RCC 7860 (cell line): ENCODE data around the gene AFTPH.

Experiments used
- DNase-seq: peaks from one replicate; pipeline ENCODE4 v3.0.0-alpha.2; 2015; ENCODE audit warnings: low spot score
- FAIRE-seq: peaks from 2 replicates; lab custom pipeline; 2012; peaks lifted over from hg19 to GRCh38; lab: Jason Lieb, UNC

Gene AFTPH, protein sequence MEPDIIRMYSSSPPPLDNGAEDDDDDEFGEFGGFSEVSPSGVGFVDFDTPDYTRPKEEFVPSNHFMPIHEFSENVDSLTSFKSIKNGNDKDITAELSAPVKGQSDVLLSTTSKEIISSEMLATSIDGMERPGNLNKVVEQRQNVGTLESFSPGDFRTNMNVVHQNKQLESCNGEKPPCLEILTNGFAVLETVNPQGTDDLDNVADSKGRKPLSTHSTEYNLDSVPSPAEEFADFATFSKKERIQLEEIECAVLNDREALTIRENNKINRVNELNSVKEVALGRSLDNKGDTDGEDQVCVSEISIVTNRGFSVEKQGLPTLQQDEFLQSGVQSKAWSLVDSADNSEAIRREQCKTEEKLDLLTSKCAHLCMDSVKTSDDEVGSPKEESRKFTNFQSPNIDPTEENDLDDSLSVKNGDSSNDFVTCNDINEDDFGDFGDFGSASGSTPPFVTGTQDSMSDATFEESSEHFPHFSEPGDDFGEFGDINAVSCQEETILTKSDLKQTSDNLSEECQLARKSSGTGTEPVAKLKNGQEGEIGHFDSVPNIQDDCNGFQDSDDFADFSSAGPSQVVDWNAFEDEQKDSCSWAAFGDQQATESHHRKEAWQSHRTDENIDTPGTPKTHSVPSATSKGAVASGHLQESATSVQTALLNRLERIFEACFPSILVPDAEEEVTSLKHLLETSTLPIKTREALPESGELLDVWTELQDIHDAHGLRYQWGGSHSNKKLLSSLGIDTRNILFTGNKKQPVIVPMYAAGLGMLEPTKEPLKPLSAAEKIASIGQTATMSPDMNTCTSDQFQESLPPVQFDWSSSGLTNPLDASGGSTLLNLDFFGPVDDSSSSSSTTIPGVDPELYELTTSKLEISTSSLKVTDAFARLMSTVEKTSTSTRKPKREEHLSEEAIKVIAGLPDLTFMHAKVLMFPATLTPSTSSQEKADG

DNA sequence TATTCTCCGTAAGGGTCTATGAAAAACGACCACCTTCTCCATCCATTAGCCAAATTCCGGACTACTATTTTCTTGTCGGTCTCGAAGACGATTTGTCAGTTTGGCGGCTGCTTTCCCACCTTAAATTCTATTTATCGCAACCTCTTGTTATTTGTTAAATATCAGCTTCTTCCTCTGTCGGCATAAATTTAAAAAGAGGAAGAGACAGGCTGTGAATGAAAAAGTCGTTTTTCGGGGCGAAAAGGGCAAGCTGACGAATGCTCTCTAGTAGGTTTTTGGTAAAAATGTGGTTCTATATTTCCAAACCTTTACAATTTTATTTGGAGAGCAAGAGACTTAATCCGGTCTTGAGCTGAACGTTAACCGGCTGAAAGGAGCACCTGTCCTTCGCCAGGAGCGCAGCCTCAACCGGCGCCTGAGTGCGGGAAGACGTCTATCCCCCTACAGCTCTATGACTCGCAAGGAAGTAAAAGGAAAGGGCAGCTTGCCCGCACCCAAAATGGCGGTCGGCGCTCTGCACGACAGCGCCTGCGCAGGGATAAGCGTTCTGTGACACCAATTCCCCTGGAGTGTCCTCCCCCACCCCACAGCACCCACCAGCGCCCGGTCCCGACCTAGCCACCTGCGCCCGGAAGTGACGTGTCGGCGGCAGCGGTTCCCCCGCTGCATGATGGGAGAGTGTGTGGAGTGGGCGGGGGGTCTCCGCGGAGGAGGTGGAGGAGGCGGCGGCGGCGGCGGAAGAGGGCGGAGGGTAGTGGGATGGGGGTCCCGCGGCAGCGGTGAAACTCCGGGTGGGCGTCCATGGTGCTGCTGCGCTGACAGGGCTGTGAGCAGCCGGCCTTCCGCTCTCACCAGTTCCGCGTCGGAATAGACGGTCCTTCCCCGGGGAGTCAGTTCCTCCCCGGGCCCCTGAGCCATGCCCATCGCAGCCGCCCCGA lies at the start of gene AFTPH:
AFTPH (plus strand) TSS at position 663 of the 938 bp plus-strand sequence. CDS start 27,147 bp downstream, outside the sequence.
- FAIRE-seq (peak; percentile 84), DNase-seq (peak; percentile 96)

DNA sequence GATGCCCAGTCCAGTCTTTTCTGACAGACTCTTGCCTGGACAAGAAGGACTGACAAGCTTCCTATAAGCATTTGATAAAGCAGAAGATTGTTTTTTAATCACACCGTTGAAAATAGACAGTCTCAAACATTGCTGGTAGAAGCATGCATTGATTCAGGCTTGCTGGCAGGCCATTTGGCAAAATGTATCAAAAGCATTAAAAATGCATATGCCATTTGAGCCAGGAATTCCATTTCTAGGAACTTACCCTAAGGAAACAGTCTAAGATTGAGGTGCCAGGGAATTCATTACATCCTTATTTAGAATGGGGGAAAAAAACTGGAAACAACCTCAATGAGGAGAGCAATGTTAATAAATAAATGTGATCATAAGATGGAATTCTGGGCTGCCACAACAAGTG lies 49.5 kb upstream of the AFTPH start:
- DNase-seq (no peak), FAIRE-seq (no peak)

DNA sequence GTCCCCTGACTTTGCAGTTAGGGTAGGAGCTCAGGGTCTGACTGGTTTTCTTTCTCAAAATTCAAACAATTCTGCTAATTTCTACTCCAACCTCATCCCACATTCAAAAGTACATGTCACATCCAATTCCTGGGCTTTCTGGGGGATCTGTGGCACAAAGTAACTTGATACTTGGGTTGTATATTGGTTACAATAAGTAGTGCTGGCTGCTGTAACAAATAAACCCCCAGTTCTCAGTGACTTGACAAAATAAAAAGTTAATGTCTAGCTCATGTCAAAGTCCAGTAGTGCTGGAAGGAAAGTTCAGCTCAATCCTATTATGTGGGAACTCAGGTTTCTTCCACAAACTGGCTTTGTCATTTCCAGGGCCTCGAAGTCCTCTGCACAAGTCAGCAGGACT lies 47.1 kb upstream of the AFTPH start:
- DNase-seq (no peak), FAIRE-seq (no peak)

DNA sequence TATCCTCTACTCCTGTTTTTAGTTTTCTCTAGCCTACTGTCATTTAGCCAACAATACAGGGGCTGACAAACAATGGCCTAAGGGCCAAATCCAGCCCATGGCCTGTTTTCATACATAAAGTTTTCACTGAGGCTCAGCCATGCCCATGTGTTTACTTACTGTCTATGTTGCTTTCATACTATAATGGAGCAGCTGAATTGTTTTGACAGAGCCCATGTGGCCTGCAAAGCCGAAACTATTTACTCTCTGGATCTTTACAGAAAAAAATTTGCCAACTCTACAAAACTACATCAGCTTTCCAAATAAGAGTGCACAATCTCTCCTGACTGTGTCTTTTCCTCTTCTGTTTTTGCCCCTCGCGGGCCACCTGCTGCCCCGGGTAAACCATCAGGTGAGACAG lies 46.1 kb upstream of the AFTPH start:
- no peak for DNase-seq
- no peak for FAIRE-seq

DNA sequence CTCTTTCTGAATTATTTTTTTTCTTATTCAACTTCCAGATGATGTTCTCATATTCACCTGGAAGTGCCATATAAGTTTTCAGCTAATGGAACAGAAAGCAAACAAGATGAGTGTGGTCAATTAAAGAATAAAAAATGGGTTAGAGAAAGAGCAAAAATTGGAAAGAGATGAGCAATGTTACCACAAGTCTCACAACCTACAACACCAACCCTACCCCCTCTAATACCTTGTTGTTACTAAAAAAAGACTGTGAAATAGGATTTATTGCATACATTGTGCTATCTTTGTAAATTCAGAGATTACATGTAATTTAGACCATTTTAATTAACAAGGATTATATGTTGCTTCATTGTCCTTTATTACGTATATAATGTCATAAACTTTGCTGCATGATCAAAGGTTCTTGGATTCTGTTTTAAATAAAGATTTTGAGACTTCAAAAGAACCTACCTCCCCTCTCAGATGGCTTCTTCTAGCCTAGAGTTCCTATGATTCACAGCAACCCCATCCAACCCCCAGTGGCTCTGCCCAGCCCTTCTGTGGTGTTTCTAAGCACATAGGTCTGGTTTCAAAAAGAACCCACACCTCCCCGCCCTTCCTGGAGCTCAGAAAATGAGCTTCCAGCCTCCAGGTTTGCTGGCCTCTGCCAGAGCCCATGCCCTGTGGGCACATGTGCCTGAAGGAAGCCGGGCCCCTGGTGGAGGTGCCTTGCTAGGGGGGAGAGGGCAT lies 45.5 kb upstream of the AFTPH start:
- DNase-seq (no peak), FAIRE-seq (no peak)

DNA sequence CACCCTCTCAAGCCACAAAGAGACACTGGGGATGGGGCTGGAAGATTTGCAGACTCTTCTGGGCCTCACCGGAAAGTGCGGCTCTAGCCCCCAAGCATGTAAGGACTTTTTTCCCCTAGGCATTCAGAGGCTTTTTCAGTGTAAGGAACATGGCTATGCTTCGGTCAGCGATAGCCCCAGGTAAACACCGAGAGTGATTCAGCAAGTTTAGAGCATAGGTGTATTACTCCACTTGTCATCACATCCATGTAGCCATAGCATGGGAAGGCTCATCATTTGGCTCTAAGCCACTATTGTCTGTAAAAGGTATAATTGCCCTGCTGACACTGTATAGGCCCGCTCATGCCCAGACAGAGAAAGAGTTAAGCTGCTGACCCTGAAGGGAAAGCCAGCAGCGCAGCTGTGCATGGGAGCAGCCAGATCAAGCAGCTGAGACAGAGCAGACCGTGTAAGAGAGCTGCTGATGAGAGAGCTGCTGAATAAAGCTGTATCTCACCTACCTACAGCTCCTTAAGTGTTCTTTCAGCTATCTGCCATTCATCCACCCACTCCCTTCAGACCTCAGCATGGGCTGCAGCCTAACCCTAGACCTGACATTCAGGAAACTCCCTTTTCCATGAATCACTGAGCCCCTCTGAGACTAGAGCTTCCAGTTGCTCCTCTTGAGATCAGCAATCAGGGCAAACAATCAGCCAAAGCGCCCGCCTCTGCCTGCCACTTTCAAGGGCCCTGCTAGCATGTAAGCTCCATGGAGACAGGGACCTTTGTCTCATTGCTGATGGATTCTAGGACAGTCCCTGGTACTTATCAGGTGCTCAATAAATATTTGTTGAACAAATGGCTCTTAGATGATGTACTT lies 44.6 kb upstream of the AFTPH start:
- DNase-seq (no peak), FAIRE-seq (no peak)

DNA sequence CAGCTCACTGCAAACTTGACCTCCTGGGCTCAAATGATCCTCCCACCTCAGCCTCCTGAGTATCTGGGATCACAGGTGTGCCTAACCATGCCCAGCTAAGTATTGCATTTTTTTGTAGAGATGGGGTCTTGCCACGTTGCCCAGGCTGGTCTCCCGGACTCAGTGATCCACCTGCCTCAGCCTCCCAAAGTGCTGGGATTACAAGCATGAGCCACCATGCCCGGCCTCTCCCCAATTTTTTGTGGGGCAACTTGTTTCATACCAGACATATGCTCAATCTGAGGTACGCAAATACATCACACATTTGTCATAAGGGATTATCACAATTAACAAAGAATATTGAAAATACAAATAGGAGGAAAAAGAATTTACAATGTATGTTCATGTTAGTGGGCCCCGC lies 42.5 kb upstream of the AFTPH start:
- FAIRE-seq, result no peak
- DNase-seq, result no peak

DNA sequence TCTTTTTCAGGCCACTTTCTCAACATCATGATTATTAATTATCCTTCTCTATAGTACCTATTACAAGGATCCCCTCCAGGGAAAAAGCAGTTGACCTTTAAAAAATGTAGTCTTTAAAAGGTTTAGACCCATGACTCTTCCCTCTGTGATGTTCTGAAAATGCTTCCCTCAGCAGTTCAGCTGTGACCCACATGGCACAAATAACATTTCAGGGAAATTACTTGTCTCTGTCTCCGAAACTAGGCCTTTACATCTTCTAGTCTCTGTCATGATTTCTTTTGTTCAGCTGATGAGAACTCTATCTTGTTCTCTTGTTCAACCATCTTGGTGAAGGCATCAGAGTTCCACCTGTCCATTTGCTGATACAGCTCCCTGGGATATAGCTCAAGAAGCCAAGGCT lies 41.9 kb upstream of the AFTPH start:
- no peak for FAIRE-seq
- no peak for DNase-seq

DNA sequence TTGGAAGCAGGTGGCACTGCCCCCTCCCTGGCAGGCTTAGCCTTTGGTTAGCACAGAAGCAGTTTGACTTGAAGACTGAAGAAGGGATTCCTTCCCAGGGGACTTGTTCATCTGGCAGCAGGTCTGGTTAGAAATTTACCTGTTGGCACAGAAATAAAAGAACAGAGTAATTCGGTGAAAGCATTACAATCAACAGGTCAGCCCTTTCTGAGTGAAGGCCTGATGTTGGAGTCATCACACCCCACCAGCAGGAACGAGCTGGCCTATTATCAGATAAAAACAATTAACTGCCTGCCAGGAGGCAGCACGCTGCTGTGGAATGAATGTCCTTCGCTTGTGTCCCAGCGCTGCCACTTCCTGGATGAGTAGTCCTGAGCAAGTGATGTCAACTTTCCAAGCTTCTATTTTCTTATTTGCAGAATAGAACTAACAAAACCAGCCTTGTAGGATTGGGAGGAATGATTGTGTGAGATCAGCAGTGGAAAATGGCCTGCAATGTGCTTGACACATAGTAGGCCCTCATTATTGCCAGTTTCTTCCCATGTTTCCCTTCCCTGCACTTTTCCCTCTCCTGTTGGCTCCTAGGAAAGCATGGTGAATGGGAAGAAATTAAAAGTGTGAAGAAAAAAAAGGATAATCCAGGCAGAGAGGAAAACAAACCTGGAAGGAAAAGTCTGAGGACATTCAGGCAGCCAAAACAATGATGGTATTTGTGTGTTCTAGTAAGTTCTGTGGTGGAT lies 41.2 kb upstream of the AFTPH start:
- peak; percentile 36 for DNase-seq
- FAIRE-seq, result no peak

DNA sequence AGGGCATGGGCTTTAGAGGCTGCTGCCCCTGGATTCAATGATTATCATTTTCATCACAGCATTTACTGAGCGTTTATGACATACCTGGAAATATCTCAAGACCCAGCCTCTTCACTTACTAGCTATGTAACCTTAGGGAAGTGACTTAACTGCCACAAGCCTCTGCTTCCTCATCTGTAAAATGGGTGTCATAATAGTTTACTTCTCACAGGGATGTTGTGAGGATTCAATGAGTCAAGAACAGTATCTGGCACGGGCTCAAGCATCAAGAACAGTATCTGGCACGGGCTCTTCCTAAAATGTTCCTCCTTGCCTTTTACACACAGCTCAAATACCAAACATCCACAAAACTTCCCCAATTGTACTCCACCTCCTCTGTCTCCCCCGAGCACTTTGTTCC lies 38.8 kb upstream of the AFTPH start:
- DNase-seq (no peak), FAIRE-seq (no peak)

DNA sequence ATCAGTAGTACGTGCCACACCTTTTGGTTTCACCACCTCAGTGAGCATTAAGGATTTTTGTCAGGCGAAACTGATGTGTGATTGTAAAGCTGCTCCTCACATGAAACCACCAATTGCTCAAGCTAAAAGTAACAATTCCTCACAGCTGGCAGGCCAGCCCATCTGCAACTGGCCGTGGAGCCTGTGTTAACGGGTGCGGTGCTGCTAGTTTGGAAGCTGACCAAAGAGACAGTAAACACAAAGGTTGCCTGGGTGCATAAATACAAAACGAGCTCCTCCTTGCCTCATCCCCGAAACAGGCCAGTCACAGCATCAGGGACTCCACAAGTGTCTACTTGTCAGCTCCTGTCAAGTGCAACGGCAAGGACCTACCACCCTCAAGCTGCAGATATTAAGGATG lies 38.2 kb upstream of the AFTPH start:
- DNase-seq (no peak), FAIRE-seq (no peak)

DNA sequence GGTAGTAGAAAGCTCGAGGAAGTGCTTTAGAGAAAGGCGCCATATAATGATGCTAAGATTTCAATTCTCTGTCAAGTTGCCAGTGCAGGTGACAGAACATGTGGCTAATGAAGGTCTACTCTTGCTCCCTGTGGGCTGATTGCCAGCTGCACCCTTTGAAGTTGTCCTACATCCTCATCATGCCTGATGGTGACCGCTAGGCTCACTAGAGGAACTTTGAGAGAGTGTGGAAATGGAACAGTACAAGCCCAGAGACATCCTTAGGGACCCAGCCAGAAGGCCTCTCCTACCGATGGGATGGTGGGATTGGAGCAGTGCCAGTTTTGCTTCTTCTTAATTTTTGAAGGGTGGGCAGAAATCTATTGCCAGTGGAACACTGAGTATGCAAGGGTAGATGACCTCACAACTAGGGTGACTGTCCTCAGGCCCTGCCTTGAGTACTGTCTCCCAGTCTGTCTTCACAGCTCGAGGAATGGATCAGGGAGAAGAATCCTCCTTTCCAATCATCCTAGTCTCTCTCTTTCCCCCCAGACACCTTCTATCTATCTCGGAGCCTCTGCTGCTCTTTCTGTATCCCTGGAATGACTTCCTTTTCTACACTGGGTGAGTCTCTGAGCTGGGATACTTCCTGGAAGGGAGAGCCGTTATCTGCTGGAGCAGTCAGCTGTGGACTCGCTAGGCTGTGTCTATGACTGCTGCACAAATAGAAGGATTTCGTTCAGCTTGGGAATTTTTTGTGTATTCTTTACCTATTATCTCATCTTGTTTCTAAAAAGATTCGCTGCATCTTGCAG lies 36.7 kb upstream of the AFTPH start:
- DNase-seq (no peak), FAIRE-seq (no peak)

DNA sequence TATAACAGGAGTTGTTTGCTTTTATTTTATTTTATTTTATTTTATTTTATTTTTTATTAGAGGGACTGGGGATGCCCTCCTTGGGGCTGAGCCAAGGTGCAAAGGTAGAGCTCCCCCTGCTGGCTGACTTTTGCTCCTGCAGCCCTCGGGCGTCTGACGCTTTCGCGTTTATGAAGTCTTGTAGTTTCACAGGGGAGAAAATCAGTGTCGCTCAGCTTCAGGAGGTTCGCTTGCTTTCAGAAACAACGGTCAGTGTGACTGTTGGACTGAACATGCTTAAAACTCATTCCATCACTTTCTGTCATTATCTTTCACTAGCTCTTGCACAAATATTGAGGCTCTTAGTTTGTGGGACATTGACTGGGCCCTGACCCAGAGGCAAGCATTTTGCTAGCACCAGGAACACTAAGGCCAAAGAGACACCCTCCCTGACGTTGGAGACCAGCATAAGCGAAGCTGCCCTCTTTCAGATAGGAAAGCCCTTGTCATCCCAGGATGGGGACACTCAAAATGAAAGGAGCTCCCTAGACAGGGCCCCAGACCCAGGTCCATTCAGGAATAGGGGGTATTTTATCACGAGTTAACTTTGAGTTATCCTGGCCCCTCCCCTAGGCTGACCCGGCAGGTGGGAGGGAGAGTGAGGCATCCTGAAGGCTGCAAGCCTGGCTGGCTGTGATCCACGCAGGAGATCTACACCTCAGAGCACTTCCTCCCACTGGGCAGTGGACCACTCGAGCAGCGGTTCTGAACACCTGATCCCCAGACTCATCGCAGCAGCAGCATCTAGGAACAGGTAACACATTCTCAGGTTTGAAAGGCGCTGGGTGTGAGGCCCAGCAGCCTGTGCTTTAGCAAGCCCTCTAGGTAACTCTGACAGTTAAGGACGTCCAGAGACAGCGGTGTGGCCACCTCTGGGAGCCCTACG lies 35.8 kb upstream of the AFTPH start:
- FAIRE-seq (no peak), DNase-seq (peak; percentile 24)

DNA sequence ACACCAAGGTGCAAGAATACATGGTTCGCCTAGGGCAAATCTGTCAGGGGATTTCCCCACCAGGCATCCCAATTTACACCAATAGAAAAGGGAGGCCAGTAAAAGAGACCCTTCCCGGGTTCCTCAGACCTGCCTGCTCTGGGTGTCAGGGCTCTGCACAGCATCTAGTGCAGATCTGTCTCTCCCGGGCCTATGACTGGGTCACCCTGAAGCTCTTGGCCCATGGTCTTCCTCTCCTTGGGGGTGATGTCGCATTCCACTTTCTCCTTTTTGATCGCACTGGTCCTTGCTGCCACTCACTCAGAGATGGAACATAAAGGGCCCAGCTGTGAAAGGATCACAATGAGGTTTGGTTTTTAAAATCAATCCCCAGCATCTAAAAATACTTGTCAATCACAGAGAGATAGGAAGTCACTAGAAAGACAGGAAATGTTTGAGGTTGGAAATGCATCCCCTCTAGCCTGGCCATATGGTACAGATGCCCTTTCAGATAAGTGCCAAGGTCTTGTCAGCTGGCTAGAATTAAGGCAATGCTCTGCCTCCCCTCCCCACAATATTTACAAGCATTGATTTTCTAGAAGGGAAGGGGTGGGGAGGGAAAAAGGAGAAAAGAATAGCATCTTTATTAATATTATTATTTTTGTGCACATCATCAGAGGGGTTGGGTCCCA lies 34.9 kb upstream of the AFTPH start:
- FAIRE-seq (no peak), DNase-seq (no peak)

DNA sequence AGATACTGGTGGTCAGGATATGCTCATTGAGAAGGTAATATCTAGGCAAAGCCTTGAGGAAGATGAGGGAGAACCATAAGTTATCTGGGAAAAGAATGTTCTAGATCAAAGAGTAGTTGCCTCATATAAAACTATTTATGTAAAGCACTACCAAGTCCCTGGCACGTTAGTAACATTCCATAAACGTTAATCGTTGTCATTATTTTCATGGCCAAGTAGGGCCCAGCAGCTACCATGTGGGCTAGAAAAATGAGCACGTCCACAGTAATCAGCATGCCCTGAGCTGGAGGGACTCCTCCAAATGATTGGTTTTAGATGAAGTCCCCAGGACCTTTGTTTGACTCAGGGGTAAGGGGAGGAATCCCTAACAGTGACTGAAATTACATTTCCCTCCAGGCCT lies 32.7 kb upstream of the AFTPH start:
- no peak for FAIRE-seq
- DNase-seq, result no peak

DNA sequence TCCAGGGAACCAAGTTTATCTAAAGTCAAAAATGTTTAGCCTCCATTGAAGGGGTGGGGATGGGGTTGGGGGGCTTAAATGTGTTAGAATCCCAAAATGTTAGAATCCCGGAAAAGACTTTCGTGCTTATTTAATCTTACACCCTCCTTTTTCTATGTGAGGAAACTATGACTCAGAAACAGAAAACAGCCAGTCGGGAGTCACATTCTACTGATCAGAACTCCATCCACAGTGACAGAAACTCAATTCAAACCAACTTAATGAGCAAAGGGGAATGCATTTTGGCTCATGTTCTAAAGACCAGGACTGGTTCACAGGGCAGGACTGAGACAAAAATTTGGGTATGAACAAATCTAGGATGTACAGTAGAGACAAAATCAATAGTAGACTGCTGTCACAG lies 31.9 kb upstream of the AFTPH start:
- DNase-seq (no peak), FAIRE-seq (no peak)
